IPS-18a (cell line): Measurements from ENCODE around the gene NPY2R.

Experiments used
- H3K27ac ChIP-seq: one replicate; pipeline ENCODE4 v1.5.1; 2013; ENCODE audit warnings: low read length
- H3K27me3 ChIP-seq: one replicate; pipeline ENCODE4 v1.6.1; 2013; ENCODE audit warnings: mild to moderate bottlenecking, low read length; ENCODE audit not compliant: control insufficient read depth, insufficient read depth
- H3K36me3 ChIP-seq: one replicate; pipeline ENCODE4 v1.6.1; 2013; ENCODE audit warnings: low read depth, low read length; ENCODE audit not compliant: control insufficient read depth
- H3K4me1 ChIP-seq: one replicate; pipeline ENCODE4 v1.6.1; 2013; ENCODE audit warnings: low read depth, low read length; ENCODE audit not compliant: control insufficient read depth
- H3K4me3 ChIP-seq: one replicate; pipeline ENCODE4 v1.5.1; 2013; ENCODE audit warnings: low read length
- H3K9ac ChIP-seq: one replicate; pipeline ENCODE4 v1.6.1; 2013; ENCODE audit warnings: mild to moderate bottlenecking, low read length, moderate library complexity
- H3K9me3 ChIP-seq: one replicate; pipeline ENCODE4 v1.6.1; 2013; ENCODE audit warnings: low read depth, low read length; ENCODE audit not compliant: control insufficient read depth

Gene NPY2R

DNA sequence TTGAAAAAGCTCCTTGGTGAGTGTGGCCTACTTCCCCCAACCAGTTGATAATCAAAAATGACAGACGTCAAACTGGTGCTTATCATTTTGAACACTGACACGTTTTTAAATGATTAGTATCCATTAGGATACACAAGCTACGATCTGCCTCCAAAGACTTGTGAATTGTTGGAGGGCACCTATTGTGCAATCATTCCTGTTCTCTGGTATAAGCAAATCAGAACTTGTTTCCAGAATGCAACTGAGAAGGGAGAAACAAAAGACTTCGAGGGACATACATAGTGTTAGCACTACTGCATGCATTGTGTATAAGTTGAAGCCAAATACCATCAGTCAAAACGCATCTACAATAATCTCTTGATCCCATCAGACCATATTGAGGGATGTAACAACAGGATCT lies 11.6 kb downstream of the NPY2R start:
- H3K4me3 ChIP-seq = no peak overlapping the region
- no peaks in the 10 kb centered on the region for H3K36me3 ChIP-seq
- no peaks in the 10 kb centered on the region for H3K4me1 ChIP-seq
- H3K9ac ChIP-seq = no peak overlapping the region
- no peaks in the 10 kb centered on the region for H3K9me3 ChIP-seq
- H3K27me3 ChIP-seq = no peaks in the 10 kb centered on the region
- no peak overlapping the region for H3K27ac ChIP-seq

DNA sequence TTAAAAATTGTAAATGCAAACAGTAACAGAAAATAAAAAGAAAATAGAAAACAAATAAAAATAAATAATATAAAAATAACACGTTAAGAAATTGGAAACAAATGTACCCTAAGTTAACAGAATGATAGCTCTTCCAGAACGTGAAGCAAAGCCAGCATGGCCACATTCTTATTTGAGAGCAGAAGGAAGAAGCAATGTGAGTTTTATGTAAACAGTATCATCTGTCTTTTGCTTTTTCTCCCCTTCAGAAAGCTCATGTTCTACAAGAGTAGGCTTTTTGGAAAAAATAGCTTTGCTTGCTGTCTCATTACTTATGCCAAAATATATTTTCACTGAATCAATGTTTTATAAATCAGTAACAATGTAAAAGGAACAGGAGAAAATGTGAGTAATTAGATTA lies 18.7 kb downstream of the NPY2R start:
- H3K27me3 ChIP-seq = no peaks in the 10 kb centered on the region
- no peaks in the 10 kb centered on the region for H3K36me3 ChIP-seq
- H3K4me3 ChIP-seq = no peak overlapping the region
- no peak overlapping the region for H3K9ac ChIP-seq
- no peaks in the 10 kb centered on the region for H3K4me1 ChIP-seq
- H3K27ac ChIP-seq = no peak overlapping the region
- H3K9me3 ChIP-seq = no peaks in the 10 kb centered on the region

DNA sequence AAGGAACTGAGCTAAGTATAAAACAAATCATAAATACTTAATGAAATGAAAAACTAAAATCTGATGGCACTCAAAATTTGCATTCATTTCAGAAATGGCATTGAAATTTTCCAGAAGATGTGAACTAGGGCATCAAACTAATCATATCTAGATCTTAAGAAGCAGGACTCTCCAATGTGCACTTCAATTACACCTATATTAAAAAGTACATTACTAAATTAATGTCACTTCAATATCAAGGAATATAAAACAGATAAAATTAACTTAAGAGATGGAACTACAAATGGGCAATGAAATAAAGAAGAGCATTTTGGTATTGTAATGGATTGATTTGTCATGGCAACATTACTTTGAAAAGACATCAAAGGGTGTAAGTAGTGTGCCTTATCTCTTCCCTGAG lies 20.3 kb downstream of the NPY2R start:
- Histone ChIP-seq H3K9me3 (no peaks in the 10 kb centered on the region), H3K27me3 (no peaks in the 10 kb centered on the region), H3K27ac (no peak overlapping the region), H3K9ac (no peak overlapping the region), H3K4me3 (no peak overlapping the region), H3K36me3 (no peaks in the 10 kb centered on the region), H3K4me1 (no peaks in the 10 kb centered on the region)

DNA sequence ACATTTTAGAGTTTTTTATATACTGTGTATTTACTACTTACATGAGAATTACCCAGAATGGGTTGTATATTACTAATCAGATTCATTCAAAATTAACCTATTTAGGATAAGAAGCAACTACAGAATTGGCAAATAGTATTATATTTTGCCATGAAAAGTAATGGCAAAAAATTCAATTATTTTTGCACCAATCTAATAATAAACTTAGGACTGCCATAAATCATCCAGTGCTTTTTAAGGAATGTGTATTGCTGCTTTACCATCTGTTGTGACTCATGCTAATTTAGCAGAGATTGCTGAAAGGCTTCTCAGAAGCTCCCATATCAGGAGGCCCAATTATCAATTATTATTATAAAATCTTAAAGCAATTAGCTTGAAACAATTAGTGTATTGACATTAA lies 24.0 kb downstream of the NPY2R start:
- Histone ChIP-seq H3K36me3 (no peaks in the 10 kb centered on the region), H3K27me3 (no peaks in the 10 kb centered on the region), H3K4me3 (no peak overlapping the region), H3K9ac (no peak overlapping the region), H3K9me3 (no peaks in the 10 kb centered on the region), H3K4me1 (no peaks in the 10 kb centered on the region), H3K27ac (no peak overlapping the region)

DNA sequence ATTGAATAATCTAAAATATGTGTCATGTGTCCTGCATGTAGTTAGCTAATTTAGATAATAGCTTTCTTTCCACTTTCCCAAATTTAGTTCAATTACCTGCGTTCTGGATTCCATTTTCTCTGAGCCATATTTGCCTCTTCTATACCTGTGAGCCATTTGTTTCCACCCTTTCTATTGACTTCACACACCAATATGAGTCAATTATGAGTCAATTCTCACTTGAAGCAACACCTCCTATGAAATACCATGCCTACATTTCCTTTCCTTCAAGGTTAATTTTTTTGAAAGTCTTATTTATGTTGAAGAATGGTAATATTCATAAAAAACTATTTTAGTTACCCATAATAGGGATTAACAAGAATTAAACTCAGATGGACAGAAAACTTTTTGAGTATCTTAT lies 25.8 kb downstream of the NPY2R start:
- H3K9me3 ChIP-seq = no peaks in the 10 kb centered on the region
- H3K4me3 ChIP-seq = no peak overlapping the region
- H3K4me1 ChIP-seq = no peaks in the 10 kb centered on the region
- no peaks in the 10 kb centered on the region for H3K36me3 ChIP-seq
- H3K27ac ChIP-seq = no peak overlapping the region
- H3K9ac ChIP-seq = no peak overlapping the region
- H3K27me3 ChIP-seq = no peaks in the 10 kb centered on the region

DNA sequence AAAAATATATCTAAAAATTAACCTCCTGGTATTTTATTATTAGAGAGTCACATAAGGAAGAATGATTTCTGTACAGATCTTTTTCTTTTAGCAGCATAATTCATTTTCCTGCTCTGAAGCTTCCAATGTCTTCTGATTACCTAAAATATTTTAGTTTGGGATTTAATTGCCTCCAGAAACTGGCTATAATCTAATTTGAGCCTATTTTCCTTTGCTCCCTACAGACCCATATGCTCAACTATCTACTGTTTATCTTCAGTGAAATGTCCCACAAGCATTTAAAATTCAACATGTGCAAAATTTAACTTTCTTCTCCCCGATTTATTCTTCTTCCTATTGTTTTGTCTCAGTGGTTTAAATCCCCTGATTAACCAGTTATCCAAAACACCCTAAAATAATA lies 29.1 kb downstream of the NPY2R start:
- H3K9me3 ChIP-seq = no peaks in the 10 kb centered on the region
- H3K4me1 ChIP-seq = no peaks in the 10 kb centered on the region
- H3K27ac ChIP-seq = no peak overlapping the region
- H3K9ac ChIP-seq = no peak overlapping the region
- H3K36me3 ChIP-seq = no peaks in the 10 kb centered on the region
- no peaks in the 10 kb centered on the region for H3K27me3 ChIP-seq
- no peak overlapping the region for H3K4me3 ChIP-seq

DNA sequence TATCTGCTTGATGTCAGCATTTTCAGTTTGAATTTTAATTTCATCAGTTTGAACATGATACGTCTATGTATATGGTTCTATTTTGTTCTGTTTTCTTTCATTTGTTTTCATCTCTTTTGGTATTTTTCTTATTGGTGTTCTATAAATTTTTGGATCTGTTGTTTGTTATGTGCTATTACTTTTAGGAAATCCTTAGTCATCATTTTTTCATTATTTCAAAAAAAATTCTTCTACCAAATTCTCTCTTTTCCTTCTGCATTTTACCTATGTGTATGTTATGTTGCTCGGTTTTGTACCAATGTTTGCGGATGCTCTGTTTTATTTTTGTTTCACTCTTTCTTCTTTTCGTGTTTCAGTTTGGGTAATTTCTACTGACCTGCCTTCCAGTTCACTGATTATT lies 32.8 kb downstream of the NPY2R start:
- Histone ChIP-seq H3K4me3 (no peak overlapping the region), H3K36me3 (no peaks in the 10 kb centered on the region), H3K9me3 (no peaks in the 10 kb centered on the region), H3K27me3 (no peaks in the 10 kb centered on the region), H3K4me1 (no peaks in the 10 kb centered on the region), H3K9ac (no peak overlapping the region), H3K27ac (no peak overlapping the region)

DNA sequence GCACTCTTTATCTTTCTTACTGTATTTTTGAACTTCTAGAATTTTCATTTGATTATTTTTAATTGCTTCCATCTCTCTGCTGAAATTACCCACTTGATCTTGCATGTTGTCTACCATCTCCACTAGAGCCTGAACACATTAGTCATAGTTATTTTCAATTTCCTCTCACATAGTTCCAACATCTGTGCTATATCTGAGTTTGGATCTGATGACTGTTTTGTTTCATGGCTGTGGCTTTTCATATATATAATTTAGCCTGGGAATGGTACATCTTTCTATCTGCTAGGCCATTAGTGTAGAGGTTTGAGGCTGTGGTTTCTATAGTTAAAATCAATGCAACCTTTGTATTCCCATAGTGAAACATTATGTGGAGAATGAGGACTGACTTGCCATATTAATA lies 33.2 kb downstream of the NPY2R start:
- Histone ChIP-seq H3K4me1 (no peaks in the 10 kb centered on the region), H3K9me3 (no peaks in the 10 kb centered on the region), H3K27me3 (no peaks in the 10 kb centered on the region), H3K4me3 (no peak overlapping the region), H3K9ac (no peak overlapping the region), H3K27ac (no peak overlapping the region), H3K36me3 (no peaks in the 10 kb centered on the region)

DNA sequence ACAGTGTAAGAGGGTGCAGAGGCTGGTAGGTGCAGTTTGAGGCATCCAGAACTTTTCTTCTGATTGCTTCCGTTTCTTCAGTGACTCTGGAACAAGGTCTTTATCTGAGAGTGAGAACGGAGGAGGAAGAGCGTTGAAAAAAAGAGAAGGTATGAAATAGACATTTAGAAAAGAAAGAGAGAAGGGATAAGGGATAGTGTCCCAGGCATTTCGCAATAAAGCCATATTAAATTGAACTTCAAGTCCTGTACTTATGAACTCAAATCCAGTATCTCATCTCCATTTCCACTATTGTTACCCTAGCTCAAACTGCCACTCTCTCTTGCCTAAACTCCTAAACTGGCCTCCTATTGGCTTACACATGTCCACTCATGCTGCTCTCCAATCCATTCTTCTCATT lies 36.7 kb downstream of the NPY2R start:
- Histone ChIP-seq H3K4me1 (peaks cover 16% of the 10 kb centered on the region), H3K36me3 (no peaks in the 10 kb centered on the region), H3K4me3 (no peak overlapping the region)

DNA sequence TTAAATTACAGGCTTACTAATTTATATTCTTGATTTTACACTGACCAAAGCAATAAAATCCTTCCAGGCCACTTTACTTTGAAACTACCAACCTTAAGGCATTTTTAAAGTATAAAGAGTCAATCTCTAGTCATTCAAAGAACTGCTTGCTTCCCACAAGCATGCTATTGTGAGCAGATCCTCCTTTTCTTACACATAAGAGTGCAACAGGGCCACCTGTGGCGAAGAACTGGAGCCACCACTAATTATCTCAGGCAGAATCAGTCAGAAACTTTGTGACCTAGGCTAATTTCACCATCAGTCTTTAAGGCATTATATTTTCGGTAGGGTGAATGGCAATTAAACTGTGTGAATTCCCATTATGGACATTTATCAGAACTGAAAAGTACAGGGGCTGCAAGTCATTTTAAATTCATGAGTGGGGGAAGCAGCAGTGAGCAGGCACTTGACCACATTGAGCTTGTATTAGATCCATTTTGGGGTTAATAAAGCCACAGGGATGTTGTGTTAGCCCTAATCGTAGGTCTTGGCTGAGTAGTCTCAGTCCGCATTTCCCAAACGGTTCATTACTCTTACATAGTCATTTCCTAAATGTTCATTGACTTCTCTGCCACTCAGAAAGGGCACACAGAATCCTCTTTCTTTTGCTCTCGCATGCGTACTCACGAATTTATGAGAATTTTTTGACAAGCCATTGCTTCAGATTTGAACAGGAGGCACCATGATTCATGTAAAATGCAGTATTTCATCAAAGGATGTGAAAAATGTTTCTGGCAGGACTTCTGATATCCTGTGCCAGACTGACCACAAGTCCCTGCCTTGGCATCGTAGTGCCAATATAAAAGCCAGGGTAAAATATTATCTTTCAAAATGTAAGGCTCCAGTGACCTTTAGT lies 39.8 kb downstream of the NPY2R start:
- H3K27me3 ChIP-seq = no peaks in the 10 kb centered on the region
- H3K4me1 ChIP-seq = peaks cover 16% of the 10 kb centered on the region
- no peak overlapping the region for H3K9ac ChIP-seq
- H3K9me3 ChIP-seq = no peaks in the 10 kb centered on the region
- no peak overlapping the region for H3K27ac ChIP-seq
- no peak overlapping the region for H3K4me3 ChIP-seq
- no peaks in the 10 kb centered on the region for H3K36me3 ChIP-seq

More for the DNA sequence above, 36.7 kb downstream of the NPY2R start:
- H3K9me3 ChIP-seq = no peaks in the 10 kb centered on the region
- H3K27me3 ChIP-seq = no peaks in the 10 kb centered on the region
- no peak overlapping the region for H3K27ac ChIP-seq
- no peak overlapping the region for H3K9ac ChIP-seq

DNA sequence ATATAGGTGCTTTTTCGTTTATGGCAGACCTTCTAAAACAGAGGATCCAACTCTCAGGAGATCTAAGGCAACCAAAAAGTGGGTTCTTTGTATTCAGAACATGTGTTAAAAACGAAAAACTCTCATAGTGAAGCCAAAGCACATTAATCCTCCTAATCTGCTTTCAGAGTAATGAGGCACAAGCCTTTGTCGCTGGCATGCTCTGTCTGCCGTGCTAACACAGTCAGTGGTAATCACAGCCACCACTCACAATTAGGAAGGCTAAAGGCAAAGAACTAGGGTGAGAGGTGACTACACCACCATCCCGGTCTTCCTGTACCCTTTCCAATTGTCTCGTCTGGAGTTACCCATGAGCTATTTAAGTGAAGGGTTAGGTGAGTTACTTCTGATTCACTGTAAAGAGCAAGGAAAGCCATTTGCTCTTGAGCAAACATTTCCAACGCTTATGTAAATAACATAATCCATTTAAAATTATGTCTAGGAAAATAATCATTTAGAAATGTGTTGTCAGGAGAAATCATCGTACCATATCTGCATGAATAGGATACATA lies 40.7 kb downstream of the NPY2R start:
- H3K27me3 ChIP-seq = no peaks in the 10 kb centered on the region
- H3K9ac ChIP-seq = no peak overlapping the region
- no peak overlapping the region for H3K4me3 ChIP-seq
- H3K9me3 ChIP-seq = no peaks in the 10 kb centered on the region
- no peak overlapping the region for H3K27ac ChIP-seq
- no peaks in the 10 kb centered on the region for H3K36me3 ChIP-seq
- peaks cover 16% of the 10 kb centered on the region for H3K4me1 ChIP-seq

DNA sequence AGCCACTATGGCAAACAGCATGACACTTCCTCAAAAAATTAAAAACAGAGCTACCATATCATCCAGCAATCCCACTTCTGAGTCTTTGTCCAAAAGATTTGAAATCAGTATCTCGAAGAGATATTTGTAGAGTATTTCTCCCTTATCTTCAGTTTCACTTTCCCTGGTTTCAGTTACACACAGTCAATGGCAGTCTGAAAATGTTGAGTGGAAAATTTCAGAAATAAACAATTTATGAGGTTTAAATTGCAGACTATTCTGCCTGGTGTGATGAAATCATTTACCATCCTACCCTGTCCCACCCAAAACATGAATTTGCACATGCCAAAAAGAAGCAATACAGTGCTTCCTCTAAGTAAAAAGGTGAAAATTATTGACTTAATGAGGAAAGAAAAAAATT lies 43.9 kb downstream of the NPY2R start:
- no peak overlapping the region for H3K9ac ChIP-seq
- no peaks in the 10 kb centered on the region for H3K36me3 ChIP-seq
- H3K27ac ChIP-seq = no peak overlapping the region
- H3K4me3 ChIP-seq = no peak overlapping the region
- H3K9me3 ChIP-seq = no peaks in the 10 kb centered on the region
- H3K27me3 ChIP-seq = no peaks in the 10 kb centered on the region
- H3K4me1 ChIP-seq = peaks cover 16% of the 10 kb centered on the region
